ENCODE results near the gene UBXN11. TPM values are rescaled to one million over a fixed set of nuclear protein-coding genes. Genes with fewer than 3 reads are reported as not detected.

UBXN11 gene
- polyA plus RNA-seq, 1 donor from 2014 or later, result 18.5 TPM

DNA sequence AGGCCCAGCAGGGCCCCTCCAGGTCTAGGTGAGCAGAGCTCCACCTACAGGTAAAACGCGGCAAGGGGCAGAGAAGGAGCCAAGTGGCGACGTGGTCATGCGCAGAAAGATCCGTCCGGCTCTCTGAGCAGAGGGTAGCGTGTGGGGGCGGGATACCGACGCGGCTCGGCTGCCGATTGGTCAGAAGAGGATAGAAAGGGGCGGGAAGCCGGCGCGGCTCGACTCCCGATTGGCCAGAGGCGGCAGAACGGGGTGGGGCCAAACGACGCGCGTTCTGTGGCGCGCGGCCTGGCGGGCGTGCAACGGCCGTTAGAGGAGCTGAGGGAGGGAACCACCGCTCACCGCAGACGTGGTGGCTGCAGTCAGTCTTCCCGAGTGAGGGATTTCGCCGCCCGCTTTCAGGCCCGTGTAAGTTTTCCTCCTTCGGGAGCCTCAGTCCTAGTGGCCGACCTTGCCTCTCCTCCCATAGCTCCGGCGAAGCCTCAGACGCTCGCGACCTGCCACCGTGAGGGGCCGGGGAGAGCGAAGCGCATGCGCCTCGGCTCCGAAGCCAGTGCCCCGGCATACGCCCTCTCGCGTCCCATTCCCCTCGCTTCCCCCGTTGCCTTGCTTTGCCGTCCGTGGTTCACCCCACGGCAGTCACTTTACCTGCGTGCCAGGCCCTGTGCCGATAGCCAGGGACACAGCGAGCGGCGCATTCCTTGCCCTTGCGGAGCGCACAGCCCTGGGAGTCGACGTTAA, 72.4 kb downstream of the UBXN11 start, which contains the start of gene CEP85:
Gene CEP85, plus strand, starts transcription at position 298 of the 741 bp plus-strand sequence. CDS start 5,584 bp downstream, outside the sequence.
- peak; percentile 79 for TF ChIP-seq POLR2AphosphoS5 (IDR thresholded peaks at IDR 0.05)
- no peak for TF ChIP-seq EZH2 (IDR thresholded peaks at IDR 0.05; ENCODE audit: borderline replicate concordance, insufficient read depth, low read length, poor library complexity, severe bottlenecking)
- peak; percentile 97 for TF ChIP-seq CTCF (IDR thresholded peaks at IDR 0.05; ENCODE audit: poor library complexity, severe bottlenecking)
- no peak for TF ChIP-seq TAF1 (IDR thresholded peaks at IDR 0.05; ENCODE audit: low read depth)
- peak; percentile 71 for TF ChIP-seq SMC3 (conservative IDR thresholded peaks at IDR 0.05; ENCODE audit: poor library complexity)
- TF ChIP-seq, protein P1, sequence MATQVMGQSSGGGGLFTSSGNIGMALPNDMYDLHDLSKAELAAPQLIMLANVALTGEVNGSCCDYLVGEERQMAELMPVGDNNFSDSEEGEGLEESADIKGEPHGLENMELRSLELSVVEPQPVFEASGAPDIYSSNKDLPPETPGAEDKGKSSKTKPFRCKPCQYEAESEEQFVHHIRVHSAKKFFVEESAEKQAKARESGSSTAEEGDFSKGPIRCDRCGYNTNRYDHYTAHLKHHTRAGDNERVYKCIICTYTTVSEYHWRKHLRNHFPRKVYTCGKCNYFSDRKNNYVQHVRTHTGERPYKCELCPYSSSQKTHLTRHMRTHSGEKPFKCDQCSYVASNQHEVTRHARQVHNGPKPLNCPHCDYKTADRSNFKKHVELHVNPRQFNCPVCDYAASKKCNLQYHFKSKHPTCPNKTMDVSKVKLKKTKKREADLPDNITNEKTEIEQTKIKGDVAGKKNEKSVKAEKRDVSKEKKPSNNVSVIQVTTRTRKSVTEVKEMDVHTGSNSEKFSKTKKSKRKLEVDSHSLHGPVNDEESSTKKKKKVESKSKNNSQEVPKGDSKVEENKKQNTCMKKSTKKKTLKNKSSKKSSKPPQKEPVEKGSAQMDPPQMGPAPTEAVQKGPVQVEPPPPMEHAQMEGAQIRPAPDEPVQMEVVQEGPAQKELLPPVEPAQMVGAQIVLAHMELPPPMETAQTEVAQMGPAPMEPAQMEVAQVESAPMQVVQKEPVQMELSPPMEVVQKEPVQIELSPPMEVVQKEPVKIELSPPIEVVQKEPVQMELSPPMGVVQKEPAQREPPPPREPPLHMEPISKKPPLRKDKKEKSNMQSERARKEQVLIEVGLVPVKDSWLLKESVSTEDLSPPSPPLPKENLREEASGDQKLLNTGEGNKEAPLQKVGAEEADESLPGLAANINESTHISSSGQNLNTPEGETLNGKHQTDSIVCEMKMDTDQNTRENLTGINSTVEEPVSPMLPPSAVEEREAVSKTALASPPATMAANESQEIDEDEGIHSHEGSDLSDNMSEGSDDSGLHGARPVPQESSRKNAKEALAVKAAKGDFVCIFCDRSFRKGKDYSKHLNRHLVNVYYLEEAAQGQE (IDR thresholded peaks at IDR 0.05; ENCODE audit: borderline replicate concordance), result peak; percentile 66
- TF ChIP-seq MXI1 (conservative IDR thresholded peaks at IDR 0.05; ENCODE audit: poor library complexity, severe bottlenecking), result peak; percentile 91
- no peak for TF ChIP-seq EP300 (conservative IDR thresholded peaks at IDR 0.05; ENCODE audit: poor library complexity, severe bottlenecking)
- peak; percentile 72 for TF ChIP-seq RAD21 (conservative IDR thresholded peaks at IDR 0.05)
- H2AFZ ChIP-seq (ENCODE audit: low read depth, low read length), result peak within 1 kb of the TSS; percentile 86
- peak within 1 kb of the TSS; percentile 70 for H3K9ac ChIP-seq (ENCODE audit: low read length)
- peak within 1 kb of the TSS; percentile 75 for H3K4me3 ChIP-seq (ENCODE audit: low read length)
- H3K36me3 ChIP-seq (ENCODE audit: insufficient read depth, low read length), result no peaks in the 10 kb centered on the region
- peak within 1 kb of the TSS; percentile 30 for H3K4me2 ChIP-seq (ENCODE audit: low read length)
- no peaks in the 10 kb centered on the region for H3F3A ChIP-seq (ENCODE audit: insufficient read depth, low read length, poor library complexity, severe bottlenecking)
- no peaks in the 10 kb centered on the region for H3K27me3 ChIP-seq (ENCODE audit: insufficient read depth, low read depth, low read length)
- H3K27ac ChIP-seq (ENCODE audit: low read length), result peak within 1 kb of the TSS; percentile 76
- no peaks in the 10 kb centered on the region for H4K20me1 ChIP-seq (ENCODE audit: insufficient read depth)
- H3K79me2 ChIP-seq (replicated peaks; ENCODE audit: insufficient read depth, low read length), result peaks cover 23% of the 10 kb centered on the region
- H3K9me2 ChIP-seq (ENCODE audit: insufficient read depth, low read length), result no peaks in the 10 kb centered on the region
- H3K9me3 ChIP-seq (ENCODE audit: low read length), result no peaks in the 10 kb centered on the region

Other genes starting within 250 kb of the UBXN11 start
- not detected in 2 replicates for gene TRIM63, start 239.0 kb downstream of the UBXN11 start, polyA plus RNA-seq
- gene PDIK1L, start 194.8 kb downstream of the UBXN11 start, polyA plus RNA-seq, result 41.3 and 44.9 TPM in 2 replicates
- 0.31 and 0.48 TPM in 2 replicates for gene FAM110D, start 147.6 kb downstream of the UBXN11 start, polyA plus RNA-seq
- gene C1orf232, start 137.7 kb downstream of the UBXN11 start, polyA plus RNA-seq, result not detected in 2 replicates
- gene ZNF593, start 136.7 kb downstream of the UBXN11 start, polyA plus RNA-seq, result 20.2 and 25.0 TPM in 2 replicates
- not detected in 2 replicates for gene ZNF593OS, start 134.8 kb downstream of the UBXN11 start, polyA plus RNA-seq
- gene CNKSR1, start 129.1 kb downstream of the UBXN11 start, polyA plus RNA-seq, result 2.2 and 7.8 TPM in 2 replicates
- not detected in 2 replicates for gene CATSPER4, start 116.0 kb downstream of the UBXN11 start, polyA plus RNA-seq
- gene CEP85, start 72.4 kb downstream of the UBXN11 start, polyA plus RNA-seq, result 20.5 and 26.2 TPM in 2 replicates
- 7.5 and 12.8 TPM in 2 replicates for gene SH3BGRL3, start 26.6 kb downstream of the UBXN11 start, polyA plus RNA-seq
- not detected in 2 replicates for gene CD52, start 11.3 kb upstream of the UBXN11 start, polyA plus RNA-seq
- 0.18 and 2.5 TPM in 2 replicates for gene CRYBG2, start 47.5 kb upstream of the UBXN11 start, polyA plus RNA-seq
- gene ZNF683, start 66.1 kb upstream of the UBXN11 start, polyA plus RNA-seq, result not detected in 2 replicates
- gene LIN28A, start 104.2 kb upstream of the UBXN11 start, polyA plus RNA-seq, result 0.94 and 1.0 TPM in 2 replicates
- 26.2 and 28.9 TPM in 2 replicates for gene DHDDS, start 125.7 kb upstream of the UBXN11 start, polyA plus RNA-seq
- gene HMGN2, start 165.8 kb upstream of the UBXN11 start, polyA plus RNA-seq, result 615 and 621 TPM in 2 replicates
- 4.9 and 7.9 TPM in 2 replicates for gene RPS6KA1, start 223.1 kb upstream of the UBXN11 start, polyA plus RNA-seq

All from neural cell (in vitro differentiated cells).